Stomach (tissue), 4 donors: ENCODE measurements around the gene ADGRE1.

Experiments used
- CTCF ChIP-seq, 7 experiments: fragments of 450-650 bp in 4 of 7; fragments of 200-600 bp in 3 of 7; sonication (generic) in 3 of 7; IDR thresholded peaks; one replicate each; pipeline ENCODE4 v1.5.1; 2016 to 2019; ENCODE audit warnings: antibody characterized with exemption in 7 of 7, control low read depth in 2 of 7, mild to moderate bottlenecking in 1 of 7
- EP300 ChIP-seq: sonication (generic); formaldehyde crosslinking; IDR thresholded peaks from one replicate; pipeline ENCODE4 v1.6.1; 2017; ENCODE audit warnings: antibody characterized with exemption
- POLR2A ChIP-seq, 4 donors: fragments of 450-650 bp; IDR thresholded peaks; one replicate each; pipeline ENCODE4 v1.6.1; 2016; ENCODE audit warnings: antibody characterized with exemption in 4 of 4, control low read depth in 2 of 4, mild to moderate bottlenecking in 1 of 4, moderate library complexity in 1 of 4
- POLR2AphosphoS5 ChIP-seq, 3 donors: sonication (generic); formaldehyde crosslinking; IDR thresholded peaks; one replicate each; pipeline ENCODE4 v1.6.1; 2016; ENCODE audit warnings: antibody characterized with exemption in 3 of 3

- TF ChIP-seq CTCF (IDR thresholded peaks at IDR 0.05) (no peak), POLR2AphosphoS5 (IDR thresholded peaks at IDR 0.05) (no peak), POLR2A (IDR thresholded peaks at IDR 0.05) (no peak), EP300 (no peak)
Observed at GRCh38 chr19:6925801-6926751, 38.7 kb downstream of the ADGRE1 start.
